PFSK-1 (cell line): ENCODE data around the gene TBC1D22B.

Experiments
- FOXP2 ChIP-seq: optimal IDR thresholded peaks from 2 replicates; pipeline ENCODE3; 2011; ENCODE audit warnings: borderline replicate concordance, control low read depth, inconsistent platforms; ENCODE audit not compliant: insufficient read depth; ENCODE audit errors: extremely low read length, extremely low read depth
- POLR2AphosphoS5 ChIP-seq: IDR thresholded peaks from 2 replicates; pipeline ENCODE4 v1.6.1; 2012; ENCODE audit warnings: low read depth, mild to moderate bottlenecking, control low read depth, low read length, moderate library complexity
- SIN3A ChIP-seq: IDR thresholded peaks from 2 replicates; pipeline ENCODE4 v1.6.1; 2012; ENCODE audit warnings: mild to moderate bottlenecking, low read length, moderate library complexity, borderline replicate concordance; ENCODE audit not compliant: insufficient read depth
- TAF1 ChIP-seq: IDR thresholded peaks from 2 replicates; pipeline ENCODE4 v1.6.1; 2012; ENCODE audit warnings: low read length, control low read depth, borderline replicate concordance; ENCODE audit not compliant: insufficient read depth
- TF ChIP-seq, protein P1 (sequence below), 2 experiments: IDR thresholded peaks; 2 replicates each; pipeline versions ENCODE4 v1.6.1 to v1.8.0; 2011 to 2012; ENCODE audit warnings: low read depth in 2 of 2, low read length in 2 of 2, control low read depth in 1 of 2, inconsistent platforms in 1 of 2, mild to moderate bottlenecking in 1 of 2, moderate library complexity in 1 of 2; ENCODE audit not compliant: insufficient read depth in 1 of 2

TBC1D22B gene

DNA sequence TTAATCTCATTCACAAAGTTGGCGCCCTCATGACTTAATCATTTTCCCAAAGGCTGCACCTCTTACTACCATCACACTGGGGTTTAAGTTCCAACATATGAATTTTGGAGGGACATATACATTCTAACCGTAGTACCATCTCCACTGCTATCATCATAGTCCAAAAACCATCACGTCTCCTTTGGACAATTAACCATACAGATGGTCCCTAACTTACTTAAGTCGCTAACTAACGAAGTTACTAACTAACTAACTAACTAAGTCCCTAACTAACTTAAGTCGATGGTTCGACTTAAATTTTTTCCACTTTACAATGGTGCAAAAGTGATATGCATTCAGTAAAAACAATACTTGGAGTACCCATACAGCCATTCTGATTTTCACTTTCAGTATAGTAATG, 24.0 kb upstream of the TBC1D22B start:
- TF ChIP-seq FOXP2 (no peak), POLR2AphosphoS5 (no peak), SIN3A (no peak), TAF1 (no peak)

DNA sequence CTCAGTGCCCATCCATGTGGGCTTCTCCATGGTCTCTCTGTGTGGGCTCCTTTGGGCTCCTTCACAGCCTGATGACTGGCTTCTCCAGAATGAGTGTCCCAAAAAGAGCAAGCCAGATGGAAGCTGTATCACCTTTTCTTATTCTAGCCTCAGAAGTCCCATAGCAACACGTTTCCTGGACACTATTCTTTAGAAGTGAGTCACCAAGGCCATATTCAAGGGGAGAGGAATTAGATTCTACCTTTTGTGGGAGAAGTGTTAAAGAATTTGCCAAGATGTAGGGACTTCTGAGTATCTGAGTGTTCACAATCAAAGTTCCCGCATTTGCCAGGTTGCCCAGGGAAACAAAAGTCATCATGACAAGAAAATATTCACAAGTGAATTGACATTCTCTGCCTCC, 20.7 kb upstream of the TBC1D22B start:
- TF ChIP-seq FOXP2 (no peak), TAF1 (no peak), POLR2AphosphoS5 (no peak)
- TF ChIP-seq, protein P1, sequence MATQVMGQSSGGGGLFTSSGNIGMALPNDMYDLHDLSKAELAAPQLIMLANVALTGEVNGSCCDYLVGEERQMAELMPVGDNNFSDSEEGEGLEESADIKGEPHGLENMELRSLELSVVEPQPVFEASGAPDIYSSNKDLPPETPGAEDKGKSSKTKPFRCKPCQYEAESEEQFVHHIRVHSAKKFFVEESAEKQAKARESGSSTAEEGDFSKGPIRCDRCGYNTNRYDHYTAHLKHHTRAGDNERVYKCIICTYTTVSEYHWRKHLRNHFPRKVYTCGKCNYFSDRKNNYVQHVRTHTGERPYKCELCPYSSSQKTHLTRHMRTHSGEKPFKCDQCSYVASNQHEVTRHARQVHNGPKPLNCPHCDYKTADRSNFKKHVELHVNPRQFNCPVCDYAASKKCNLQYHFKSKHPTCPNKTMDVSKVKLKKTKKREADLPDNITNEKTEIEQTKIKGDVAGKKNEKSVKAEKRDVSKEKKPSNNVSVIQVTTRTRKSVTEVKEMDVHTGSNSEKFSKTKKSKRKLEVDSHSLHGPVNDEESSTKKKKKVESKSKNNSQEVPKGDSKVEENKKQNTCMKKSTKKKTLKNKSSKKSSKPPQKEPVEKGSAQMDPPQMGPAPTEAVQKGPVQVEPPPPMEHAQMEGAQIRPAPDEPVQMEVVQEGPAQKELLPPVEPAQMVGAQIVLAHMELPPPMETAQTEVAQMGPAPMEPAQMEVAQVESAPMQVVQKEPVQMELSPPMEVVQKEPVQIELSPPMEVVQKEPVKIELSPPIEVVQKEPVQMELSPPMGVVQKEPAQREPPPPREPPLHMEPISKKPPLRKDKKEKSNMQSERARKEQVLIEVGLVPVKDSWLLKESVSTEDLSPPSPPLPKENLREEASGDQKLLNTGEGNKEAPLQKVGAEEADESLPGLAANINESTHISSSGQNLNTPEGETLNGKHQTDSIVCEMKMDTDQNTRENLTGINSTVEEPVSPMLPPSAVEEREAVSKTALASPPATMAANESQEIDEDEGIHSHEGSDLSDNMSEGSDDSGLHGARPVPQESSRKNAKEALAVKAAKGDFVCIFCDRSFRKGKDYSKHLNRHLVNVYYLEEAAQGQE (IDR thresholded peaks at IDR 0.05; ENCODE audit: insufficient read depth in 1 of 2, low read depth in 2 of 2, low read length in 2 of 2), result no peak

DNA sequence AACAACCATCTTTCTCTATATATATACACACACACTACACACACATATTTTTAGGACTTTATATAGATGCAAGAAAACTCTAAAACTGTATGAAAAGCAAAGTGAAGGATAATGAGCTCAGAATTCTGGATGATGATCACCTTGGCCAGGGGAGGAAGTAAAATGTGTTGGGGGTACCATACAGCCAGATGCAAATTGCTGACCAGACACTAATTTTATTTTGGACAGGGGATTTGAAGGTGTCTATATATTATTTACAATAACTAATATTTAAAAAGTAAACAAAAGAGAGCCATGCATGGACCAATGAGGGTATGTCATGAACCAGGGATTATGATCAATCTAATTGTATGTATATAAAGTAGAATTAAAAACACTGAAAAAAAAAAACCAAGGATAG, 19.8 kb upstream of the TBC1D22B start:
- TF ChIP-seq FOXP2, result no peak
- no peak for TF ChIP-seq POLR2AphosphoS5
- TF ChIP-seq, protein P1 (IDR thresholded peaks at IDR 0.05; ENCODE audit: insufficient read depth in 1 of 2, low read depth in 2 of 2, low read length in 2 of 2), result no peak
- TF ChIP-seq TAF1, result no peak
- TF ChIP-seq SIN3A, result no peak

DNA sequence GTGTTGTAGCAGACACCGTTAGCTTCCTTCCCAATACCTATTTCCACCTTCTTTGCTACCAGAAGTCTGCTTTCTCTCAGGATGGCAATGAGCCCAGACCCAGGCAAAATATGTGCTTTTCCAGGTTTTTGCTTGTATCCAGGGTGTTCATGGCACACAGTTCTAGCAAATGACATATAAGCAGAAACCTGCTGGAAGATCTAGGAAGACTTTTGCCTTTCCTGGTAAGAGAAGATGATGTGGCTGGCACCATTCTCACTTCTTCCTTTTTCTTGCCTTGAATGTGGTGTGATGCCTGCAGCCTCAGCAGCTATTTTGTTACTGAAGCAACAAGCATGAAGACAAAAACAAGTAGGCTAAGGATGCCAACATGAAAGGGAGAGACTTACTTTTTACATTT, 19.2 kb upstream of the TBC1D22B start:
- TF ChIP-seq, protein P1 (IDR thresholded peaks at IDR 0.05; ENCODE audit: insufficient read depth in 1 of 2, low read depth in 2 of 2, low read length in 2 of 2), result no peak
- no peak for TF ChIP-seq SIN3A
- no peak for TF ChIP-seq TAF1

DNA sequence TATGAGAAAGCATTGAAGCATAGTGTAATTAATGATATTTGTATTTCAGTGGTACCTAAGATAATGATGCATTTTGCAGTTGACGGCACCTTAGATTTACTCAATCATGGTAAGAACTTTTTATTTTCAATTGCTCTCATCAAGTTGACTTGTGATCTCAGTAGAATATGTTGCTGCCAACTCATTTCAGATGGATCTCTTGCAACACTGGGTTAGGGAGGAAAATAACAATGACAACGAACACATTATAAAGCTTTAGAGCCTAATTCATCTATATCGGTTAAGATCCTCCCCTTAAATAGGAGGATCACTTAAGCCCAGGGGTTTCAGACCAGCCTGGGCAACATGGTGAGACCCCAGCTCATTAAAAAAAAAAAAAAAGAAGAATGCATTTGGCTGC, 18.0 kb upstream of the TBC1D22B start:
- TF ChIP-seq TAF1, result no peak
- TF ChIP-seq POLR2AphosphoS5, result no peak
- TF ChIP-seq, protein P1 (IDR thresholded peaks at IDR 0.05; ENCODE audit: insufficient read depth in 1 of 2, low read depth in 2 of 2, low read length in 2 of 2), result no peak
- no peak for TF ChIP-seq FOXP2
- no peak for TF ChIP-seq SIN3A

DNA sequence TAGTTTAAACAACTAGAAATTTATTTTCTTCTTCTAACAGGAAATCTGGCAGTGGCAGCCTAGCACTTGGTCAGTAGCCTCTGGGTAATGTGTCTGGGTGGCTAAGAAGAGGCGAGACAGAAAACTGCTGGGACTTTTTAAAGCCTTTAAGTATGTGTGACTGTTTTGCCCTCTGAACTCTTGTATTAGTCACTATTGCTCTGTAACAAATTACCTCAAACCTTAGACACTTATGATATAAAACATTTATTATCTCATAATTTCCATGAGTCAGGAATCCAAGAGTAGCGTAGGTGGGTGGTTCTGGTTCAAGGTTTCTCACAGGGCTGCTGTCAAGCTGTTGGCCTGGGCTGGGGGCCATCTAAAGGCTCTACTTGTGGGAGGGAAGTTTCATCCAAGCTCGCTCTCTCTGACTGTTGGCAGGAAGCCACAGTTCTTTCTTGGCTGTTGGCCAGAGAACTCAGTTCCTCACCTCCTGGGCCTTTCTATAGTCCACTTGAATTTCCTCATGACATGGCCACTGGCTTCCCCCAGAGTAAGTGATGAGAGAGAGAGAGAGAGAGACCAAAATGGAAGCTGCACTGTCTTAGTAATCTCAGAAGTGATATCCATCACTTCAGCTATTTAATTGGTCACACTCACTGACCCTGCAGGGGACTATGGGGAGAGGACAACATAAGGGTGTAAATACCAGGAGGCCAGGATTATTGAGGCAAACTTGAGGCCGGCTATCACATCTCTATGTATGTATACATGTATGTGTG, 17.4 kb upstream of the TBC1D22B start:
- TF ChIP-seq POLR2AphosphoS5 (peak; percentile 39; the same call in 1 of the 2 replicates), FOXP2 (no peak)
